ENCODE results near the gene SPINT3.

The SPINT3 gene

GRCh38 chr20:45515147-45515913, at the start of gene SPINT3:
SPINT3 (minus strand) TSS chr20:45515622; CDS start chr20:45515608, 14 bp downstream.
- no peak for ATAC-seq

GRCh38 chr20:45564760-45565276, 49.4 kb upstream of the SPINT3 start:
- ATAC-seq, result no peak

- ATAC-seq, result no peak
Observed at GRCh38 chr20:45555198-45555597, 39.8 kb upstream of the SPINT3 start.

DNA sequence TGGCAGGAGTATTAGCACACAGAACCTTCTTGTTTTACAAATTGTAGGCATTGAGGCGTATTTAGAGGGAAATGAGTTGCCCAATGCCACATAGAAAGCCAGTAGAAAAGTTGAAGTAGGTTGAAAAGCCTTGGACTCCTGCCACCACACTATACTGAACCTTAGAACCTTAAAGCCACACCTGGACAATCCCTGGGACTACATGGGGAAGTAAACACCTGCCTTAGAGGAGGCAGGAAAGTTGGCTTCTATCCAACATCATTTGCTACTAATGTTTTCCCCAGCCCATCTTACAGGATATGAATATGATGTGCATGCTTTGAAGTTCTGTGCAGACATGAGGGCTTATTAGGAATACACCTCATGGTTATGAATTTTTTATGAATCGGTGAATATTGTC, 37.0 kb upstream of the SPINT3 start:
- no peak for ATAC-seq

DNA sequence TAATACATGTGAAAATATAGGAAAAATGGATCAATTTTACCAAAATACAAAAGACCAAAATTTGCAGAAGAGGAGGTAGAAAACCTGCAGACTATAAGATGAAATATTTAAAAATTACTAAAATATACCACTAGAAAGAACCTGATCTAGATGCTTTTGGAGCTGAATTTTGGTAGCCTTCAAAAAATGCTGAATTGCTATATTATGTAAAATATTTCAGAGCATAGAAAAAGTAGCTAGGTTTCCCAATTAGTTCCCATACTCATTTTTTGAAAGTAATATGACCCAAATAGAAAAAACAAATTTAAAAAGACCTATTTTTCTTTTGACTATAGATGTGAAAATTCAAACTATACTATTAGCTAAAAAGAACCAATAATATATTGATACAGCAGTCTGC, 35.3 kb upstream of the SPINT3 start:
- no peak for ATAC-seq

GRCh38 chr20:45548410-45548809, 33.0 kb upstream of the SPINT3 start:
- no peak for ATAC-seq

DNA sequence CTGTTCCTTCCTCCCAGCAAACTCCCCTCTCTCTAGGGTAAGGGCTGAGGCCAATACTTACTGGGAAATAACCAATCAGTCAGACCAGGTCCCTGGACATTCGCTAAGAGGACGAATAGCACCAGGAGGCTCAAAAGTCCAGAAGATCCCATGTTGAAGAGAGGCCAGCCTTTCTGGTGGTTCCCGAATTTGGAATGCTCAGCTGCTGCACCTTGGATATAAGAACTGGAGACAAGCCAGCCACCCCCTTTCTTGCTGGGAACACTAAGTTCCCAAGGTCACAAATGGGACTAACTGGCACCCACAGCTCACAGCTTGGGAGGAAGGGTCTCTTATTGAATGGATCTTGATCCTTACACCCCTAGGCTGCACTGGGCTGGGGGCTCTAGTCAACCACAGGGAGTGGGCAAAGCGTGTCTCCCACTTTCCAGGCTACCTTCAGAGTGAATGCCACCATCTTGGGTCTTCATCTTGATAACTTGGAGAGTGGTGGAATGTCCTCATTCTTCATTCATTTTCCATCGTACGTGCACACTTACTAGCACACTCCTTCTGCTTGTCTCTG, 31.9 kb upstream of the SPINT3 start, which contains the start of gene EPPIN:
TSS of gene EPPIN (minus strand) at position 196 of the 565 bp plus-strand sequence. CDS start at position 152, 44 bp downstream.
- ATAC-seq, result no peak

GRCh38 chr20:45545754-45546453, 30.5 kb upstream of the SPINT3 start:
- no peak for ATAC-seq

- no peak for ATAC-seq
Observed at GRCh38 chr20:45545351-45545750, 29.9 kb upstream of the SPINT3 start.

GRCh38 chr20:45539382-45539781, 24.0 kb upstream of the SPINT3 start, which contains the start of gene WFDC6:
WFDC6 (minus strand) TSS chr20:45539482; CDS start chr20:45539407, 75 bp downstream.
- no peak for ATAC-seq

GRCh38 chr20:45538209-45538799, 22.9 kb upstream of the SPINT3 start:
- no peak for ATAC-seq

- no peak for ATAC-seq
Observed at GRCh38 chr20:45527294-45527693, 11.9 kb upstream of the SPINT3 start.

DNA sequence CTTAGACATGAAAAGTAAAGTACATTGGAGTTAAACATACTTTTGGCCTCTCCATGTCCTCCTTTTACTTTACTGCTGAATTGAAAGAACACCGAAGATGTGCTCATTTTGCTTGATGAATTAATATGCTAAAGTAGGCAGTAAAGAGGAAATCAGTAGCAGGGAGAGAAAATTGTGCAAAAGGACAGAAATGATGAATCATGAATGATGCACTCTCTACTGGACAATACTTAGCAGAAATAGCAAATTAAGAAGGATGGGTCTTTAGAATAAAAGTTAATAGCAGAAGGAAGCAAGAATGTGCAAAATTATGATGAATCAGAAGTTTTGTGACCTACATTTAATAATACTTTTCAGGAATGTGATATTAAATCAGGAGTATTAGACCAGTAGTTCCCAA, 8.4 kb upstream of the SPINT3 start:
- no peak for ATAC-seq

GRCh38 chr20:45518282-45518681, 2.9 kb upstream of the SPINT3 start:
- no peak for ATAC-seq

DNA sequence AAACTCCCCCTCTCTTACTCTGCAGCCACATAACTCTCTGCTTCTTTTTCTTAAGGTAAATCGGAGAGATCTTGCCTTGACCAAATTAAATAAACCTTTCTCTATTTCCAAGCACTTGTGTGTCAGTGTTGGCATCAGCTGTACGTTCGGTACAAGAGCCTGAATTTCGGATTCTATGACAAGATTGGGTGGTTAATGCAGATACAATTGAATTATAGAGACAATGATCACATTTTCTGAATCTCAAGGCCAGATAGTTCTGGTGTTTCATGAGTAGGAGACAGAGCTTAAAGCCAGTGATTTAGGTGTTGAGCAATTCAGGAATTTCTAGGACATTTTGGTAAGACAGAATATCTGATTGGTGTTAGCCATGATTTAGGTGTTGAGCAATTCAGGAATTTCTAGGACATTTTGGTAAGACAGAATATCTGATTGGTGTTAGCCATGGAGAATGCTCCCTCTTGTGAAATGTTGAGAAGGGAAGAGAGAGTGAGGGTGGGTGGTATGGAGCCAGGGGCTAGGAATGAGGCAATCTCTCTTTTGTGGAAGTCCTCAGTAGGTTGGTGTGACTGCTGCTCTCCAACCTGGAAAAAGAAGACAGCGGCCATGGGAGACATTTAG, 5.1 kb downstream of the SPINT3 start:
- ATAC-seq, result no peak

GRCh38 chr20:45509091-45509490, 6.3 kb downstream of the SPINT3 start:
- no peak for ATAC-seq

- ATAC-seq, result no peak
Observed at GRCh38 chr20:45508068-45508886, 7.1 kb downstream of the SPINT3 start.

DNA sequence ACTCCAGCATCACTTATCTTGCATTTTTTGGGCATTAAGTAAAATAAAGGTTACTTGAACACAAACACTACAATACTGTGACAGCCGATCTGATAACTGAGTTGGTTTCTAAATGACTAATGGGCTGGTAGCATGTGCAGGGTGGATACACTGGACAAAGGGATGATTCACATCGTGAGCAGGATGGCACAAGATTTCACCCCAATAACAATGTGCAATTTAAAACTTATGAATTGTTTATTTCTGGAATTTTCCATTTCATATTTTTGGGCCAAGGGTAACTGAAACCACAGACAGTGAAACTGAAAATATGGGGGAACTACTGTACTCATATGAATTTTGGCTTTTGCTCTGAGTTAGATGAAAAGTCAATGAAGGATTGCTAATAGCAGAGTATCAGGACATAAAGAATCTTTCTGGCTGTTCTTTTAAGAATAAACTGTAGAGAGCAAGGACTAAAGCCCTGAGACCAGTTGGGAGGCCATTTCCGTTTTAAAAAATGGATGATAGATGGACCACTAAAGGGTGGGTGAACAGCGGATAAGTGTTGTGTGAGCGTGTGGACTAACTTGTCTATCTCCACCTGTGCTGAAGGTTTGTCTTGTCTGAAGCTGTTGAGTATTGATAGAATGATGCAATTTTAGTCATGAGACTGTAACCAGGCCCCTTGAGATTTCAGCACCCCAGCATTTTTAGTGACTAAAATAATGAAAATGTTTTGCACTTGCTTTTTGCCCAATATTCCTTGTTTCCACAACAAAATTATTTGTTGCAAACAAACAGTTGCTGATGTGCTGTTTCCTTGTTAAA, 8.2 kb downstream of the SPINT3 start:
- no peak for ATAC-seq

DNA sequence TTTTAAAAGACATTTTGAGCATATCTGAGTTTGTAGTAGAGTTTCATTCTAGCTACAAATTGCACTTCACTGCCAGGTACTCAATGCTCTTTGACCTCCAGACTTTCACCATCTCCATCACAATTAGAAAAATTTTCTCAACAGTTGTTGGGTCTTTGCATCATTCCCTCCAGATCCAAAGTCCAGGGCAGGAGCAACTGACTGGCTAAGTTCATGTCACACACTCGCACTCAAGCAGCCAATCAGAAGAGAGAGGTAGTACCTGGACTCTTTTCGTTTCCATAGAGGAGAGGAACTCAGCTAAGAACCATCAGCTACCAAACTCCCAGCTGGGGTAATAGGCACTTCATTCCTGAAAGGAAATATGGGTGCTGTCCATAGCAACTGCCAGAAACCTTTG, 9.0 kb downstream of the SPINT3 start:
- ATAC-seq, result no peak

- no peak for ATAC-seq
Observed at GRCh38 chr20:45503403-45503802, 12.0 kb downstream of the SPINT3 start.

DNA sequence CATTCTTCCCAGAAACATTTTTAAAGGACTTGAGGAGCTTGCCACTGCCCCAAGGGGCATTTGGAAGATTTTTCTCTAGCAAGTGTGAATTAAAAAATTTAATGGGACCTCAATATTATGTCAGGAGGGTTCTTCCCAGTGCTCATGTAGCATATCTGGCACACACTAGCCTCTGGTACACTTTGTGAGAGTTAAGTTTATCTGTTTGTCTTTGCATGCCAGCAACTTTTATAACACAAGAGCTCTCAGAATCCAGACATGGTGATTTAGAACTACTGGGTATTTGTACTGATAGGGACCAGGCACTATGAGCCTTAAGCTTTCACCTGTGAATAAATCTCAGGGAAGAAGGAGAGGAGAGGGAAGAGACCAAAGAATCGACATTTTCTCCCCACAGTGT, 12.9 kb downstream of the SPINT3 start:
- no peak for ATAC-seq

Data from activated CD4-positive, CD25-positive, alpha-beta regulatory T cell treated with anti-CD3 and anti-CD28 coated beads, Interleukin-2, amount 50 U/mL, for 24 hours (primary cell).